DOHH2 (cell line): ENCODE results near the gene RAD51B.

Source experiments
- EZH2phosphoT487 ChIP-seq: fragments of 200-600 bp; sonication (generic); IDR thresholded peaks from 2 replicates; pipeline ENCODE4 v1.6.1; 2017; ENCODE audit warnings: borderline replicate concordance, mild to moderate bottlenecking, antibody characterized with exemption, low read length, moderate library complexity, mixed read lengths
- TF ChIP-seq, protein P1 (sequence below): fragments of 200-600 bp; sonication (generic); IDR thresholded peaks from one replicate; pipeline ENCODE4 v1.5.1; 2014; ENCODE audit warnings: antibody characterized with exemption, mild to moderate bottlenecking, low read depth, low read length; ENCODE audit not compliant: poor library complexity, severe bottlenecking

DNA sequence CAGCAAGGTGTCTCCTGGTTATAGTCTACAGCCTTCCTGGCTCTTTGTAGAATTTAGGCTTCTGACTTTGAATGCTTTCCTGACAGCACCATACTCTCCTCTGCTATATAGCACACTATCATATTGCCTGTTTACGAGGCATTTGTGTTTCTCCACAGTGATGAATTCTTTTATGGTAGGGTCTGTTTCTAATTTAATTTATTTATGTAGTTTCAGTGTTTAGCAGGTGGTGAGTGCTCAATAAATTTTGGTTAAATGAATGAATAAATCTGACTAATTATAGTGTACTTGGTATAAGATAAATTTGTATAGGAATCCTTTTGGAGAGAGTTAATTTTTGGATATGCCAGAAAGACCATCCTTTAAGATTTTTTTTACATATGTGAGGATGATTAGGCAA, 115.3 kb downstream of the RAD51B start:
- TF ChIP-seq, protein P1, sequence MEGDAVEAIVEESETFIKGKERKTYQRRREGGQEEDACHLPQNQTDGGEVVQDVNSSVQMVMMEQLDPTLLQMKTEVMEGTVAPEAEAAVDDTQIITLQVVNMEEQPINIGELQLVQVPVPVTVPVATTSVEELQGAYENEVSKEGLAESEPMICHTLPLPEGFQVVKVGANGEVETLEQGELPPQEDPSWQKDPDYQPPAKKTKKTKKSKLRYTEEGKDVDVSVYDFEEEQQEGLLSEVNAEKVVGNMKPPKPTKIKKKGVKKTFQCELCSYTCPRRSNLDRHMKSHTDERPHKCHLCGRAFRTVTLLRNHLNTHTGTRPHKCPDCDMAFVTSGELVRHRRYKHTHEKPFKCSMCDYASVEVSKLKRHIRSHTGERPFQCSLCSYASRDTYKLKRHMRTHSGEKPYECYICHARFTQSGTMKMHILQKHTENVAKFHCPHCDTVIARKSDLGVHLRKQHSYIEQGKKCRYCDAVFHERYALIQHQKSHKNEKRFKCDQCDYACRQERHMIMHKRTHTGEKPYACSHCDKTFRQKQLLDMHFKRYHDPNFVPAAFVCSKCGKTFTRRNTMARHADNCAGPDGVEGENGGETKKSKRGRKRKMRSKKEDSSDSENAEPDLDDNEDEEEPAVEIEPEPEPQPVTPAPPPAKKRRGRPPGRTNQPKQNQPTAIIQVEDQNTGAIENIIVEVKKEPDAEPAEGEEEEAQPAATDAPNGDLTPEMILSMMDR = no peak
- no peak for TF ChIP-seq EZH2phosphoT487
